ENCODE data around the gene MVD.

GRCh38 chr16:88686439-88687253 lies 23.8 kb upstream of the MVD start, which contains the start of gene SNAI3:
- TF ChIP-seq CTCF (IDR thresholded peaks at IDR 0.05) (peak in 1 of 5 experiments; percentile 7), POLR2A (IDR thresholded peaks at IDR 0.05) (peak in 1 of 2 donors; percentile 23)

All from tibial nerve (tissue), 3 donors.